ENCODE measurements around the gene LRP8.

LRP8 gene

DNA sequence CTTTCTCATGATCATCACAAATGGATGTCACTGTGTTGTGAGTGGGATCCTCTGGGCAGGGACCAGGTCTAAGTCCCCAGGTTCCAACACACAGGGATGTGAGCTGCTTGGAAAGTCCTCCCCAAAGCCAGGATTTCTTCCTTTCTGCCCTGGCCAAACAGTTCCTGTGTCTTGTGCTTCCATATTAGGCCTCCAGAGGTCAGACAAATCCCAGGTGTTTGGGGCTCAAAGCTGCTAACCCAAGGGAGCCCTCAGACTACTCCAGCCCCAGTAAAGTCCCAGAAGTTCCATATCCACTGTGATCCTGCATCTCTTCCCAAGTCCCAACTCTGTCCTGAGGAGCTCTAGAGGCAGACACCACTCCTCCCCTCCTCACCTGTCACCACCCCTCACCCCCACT lies 61.8 kb downstream of the LRP8 start:
- H3K36me3 ChIP-seq, result peaks cover 0 to 48% (median 4%) of the 10 kb centered on the region in 3 donors
- no peaks in the 10 kb centered on the region for H3K4me1 ChIP-seq
- intact Hi-C loops (cut with DNase I; ENCODE audit: low total_unique reads), result no loop called here
- no peak for DNase-seq
- no peaks in the 10 kb centered on the region for H3K9me3 ChIP-seq
- H3K27ac ChIP-seq, result no peak overlapping the region
- H3K27me3 ChIP-seq, result no peaks in the 10 kb centered on the region
- TF ChIP-seq, protein P1, sequence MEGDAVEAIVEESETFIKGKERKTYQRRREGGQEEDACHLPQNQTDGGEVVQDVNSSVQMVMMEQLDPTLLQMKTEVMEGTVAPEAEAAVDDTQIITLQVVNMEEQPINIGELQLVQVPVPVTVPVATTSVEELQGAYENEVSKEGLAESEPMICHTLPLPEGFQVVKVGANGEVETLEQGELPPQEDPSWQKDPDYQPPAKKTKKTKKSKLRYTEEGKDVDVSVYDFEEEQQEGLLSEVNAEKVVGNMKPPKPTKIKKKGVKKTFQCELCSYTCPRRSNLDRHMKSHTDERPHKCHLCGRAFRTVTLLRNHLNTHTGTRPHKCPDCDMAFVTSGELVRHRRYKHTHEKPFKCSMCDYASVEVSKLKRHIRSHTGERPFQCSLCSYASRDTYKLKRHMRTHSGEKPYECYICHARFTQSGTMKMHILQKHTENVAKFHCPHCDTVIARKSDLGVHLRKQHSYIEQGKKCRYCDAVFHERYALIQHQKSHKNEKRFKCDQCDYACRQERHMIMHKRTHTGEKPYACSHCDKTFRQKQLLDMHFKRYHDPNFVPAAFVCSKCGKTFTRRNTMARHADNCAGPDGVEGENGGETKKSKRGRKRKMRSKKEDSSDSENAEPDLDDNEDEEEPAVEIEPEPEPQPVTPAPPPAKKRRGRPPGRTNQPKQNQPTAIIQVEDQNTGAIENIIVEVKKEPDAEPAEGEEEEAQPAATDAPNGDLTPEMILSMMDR (IDR thresholded peaks at IDR 0.05), result no peak
- no peak overlapping the region for H3K4me3 ChIP-seq

DNA sequence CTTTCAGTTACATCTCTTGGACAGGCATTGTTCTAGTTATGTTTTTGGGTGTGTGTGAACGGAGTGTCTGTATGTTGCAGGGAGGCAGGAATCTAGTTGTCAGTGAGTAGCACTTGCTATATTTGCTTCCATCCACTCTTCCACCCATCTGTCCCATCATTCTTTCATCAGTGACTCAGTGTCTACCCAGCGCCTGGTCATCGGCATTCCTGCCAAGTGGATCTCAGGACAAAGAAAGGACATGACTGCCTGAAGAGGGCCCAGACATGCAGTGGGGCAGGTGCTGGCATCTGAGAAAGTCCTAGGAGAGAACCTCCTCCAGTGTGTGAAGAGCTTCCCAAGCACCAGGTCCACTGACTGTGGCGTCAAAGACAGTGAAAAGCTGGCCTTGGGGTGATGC lies 62.3 kb downstream of the LRP8 start:
- TF ChIP-seq, protein P1 (IDR thresholded peaks at IDR 0.05), result no peak
- intact Hi-C loops (cut with DNase I; ENCODE audit: low total_unique reads), result no loop called here
- no peak for DNase-seq
- Histone ChIP-seq H3K27me3 (no peaks in the 10 kb centered on the region), H3K4me3 (no peak overlapping the region), H3K4me1 (no peaks in the 10 kb centered on the region), H3K36me3 (peaks cover 0 to 50% (median 4%) of the 10 kb centered on the region in 3 donors), H3K9me3 (no peaks in the 10 kb centered on the region), H3K27ac (no peak overlapping the region)

DNA sequence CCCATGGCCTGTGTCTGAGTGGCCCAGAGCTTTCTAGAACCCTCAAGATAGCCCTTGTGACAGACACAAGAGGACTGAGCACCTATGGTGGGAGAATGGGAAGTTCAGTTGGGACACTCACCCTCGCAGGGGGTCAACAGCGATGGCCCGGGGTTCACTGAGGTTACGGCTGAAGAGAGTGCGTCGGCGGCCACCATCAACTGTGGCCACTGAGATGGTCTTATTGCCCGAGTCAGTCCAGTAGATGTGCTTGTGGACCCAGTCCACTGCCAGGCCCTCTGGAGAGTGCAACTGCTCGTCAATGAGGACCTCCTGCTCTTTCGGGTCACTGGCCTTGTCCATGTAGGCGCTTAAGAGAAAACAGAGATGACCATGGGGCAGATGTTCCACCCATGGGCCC lies 63.8 kb downstream of the LRP8 start:
- H3K27ac ChIP-seq, result no peak overlapping the region
- H3K36me3 ChIP-seq, result peaks cover 0 to 61% (median 4%) of the 10 kb centered on the region in 3 donors
- no peaks in the 10 kb centered on the region for H3K27me3 ChIP-seq
- DNase-seq, result no peak
- H3K4me1 ChIP-seq, result no peaks in the 10 kb centered on the region
- H3K4me3 ChIP-seq, result no peak overlapping the region
- TF ChIP-seq, protein P1 (IDR thresholded peaks at IDR 0.05), result no peak
- H3K9me3 ChIP-seq, result no peaks in the 10 kb centered on the region
- intact Hi-C loops (cut with DNase I; ENCODE audit: low total_unique reads), result no loop called here

DNA sequence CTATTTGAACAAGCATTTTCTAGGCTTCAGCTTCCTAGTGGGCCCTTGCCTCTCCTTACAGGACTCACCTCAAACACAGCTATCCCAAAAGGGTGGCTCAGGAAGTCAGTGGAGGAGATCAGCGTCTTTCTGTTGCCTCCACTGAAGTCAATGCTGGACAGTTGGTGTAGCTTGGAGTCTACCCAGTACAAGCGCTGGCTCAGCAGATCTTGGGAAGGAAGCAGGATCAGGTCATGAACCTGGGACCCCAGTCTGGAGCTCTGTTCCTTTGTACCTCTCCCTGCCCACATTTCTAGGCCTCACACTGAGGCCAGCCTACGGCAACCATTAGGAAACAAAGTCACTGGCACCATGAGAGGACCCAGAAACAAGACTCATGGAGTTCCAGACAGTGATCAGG lies 65.9 kb downstream of the LRP8 start:
- Histone ChIP-seq H3K4me1 (no peaks in the 10 kb centered on the region), H3K4me3 (no peak overlapping the region), H3K9me3 (no peaks in the 10 kb centered on the region), H3K27me3 (no peaks in the 10 kb centered on the region), H3K36me3 (peaks cover 0 to 70% (median 4%) of the 10 kb centered on the region in 3 donors), H3K27ac (no peak overlapping the region)
- intact Hi-C loops (cut with DNase I; ENCODE audit: low total_unique reads), result no loop called here
- TF ChIP-seq, protein P1 (IDR thresholded peaks at IDR 0.05), result no peak
- no peak for DNase-seq

DNA sequence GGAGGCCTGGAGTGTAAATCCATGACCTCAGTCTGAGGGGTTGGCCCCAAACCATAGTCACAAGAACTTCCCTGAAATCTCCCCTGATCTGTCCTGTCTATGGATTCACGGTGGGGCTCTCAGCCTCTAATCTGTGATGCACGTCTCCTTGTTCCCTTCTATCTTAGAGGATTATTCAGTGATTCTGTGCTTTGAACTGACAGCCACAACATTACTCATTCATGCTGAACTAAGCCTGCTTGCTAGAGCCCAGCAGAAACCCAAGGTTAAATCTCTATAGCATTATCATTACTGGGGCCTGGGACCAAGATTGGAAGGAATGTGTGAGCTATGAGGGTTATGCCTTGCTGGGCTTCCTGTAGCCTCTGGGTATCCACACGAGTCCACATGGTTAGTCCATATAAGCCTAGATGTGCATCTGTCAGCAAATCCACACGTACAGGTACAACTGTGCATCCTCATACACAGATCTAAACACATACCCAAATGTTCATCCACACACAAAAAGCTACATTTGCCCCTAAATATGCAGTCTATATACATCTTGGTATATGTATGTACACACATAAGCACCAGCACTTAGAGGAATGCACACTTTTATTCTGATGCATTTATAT lies 67.1 kb downstream of the LRP8 start:
- TF ChIP-seq, protein P1 (IDR thresholded peaks at IDR 0.05), result no peak
- no peak for DNase-seq
- H3K27me3 ChIP-seq, result no peaks in the 10 kb centered on the region
- intact Hi-C loops (cut with DNase I; ENCODE audit: low total_unique reads), result no loop called here
- peaks cover 0 to 70% (median 4%) of the 10 kb centered on the region in 3 donors for H3K36me3 ChIP-seq
- no peaks in the 10 kb centered on the region for H3K4me1 ChIP-seq
- H3K27ac ChIP-seq, result no peak overlapping the region
- no peak overlapping the region for H3K4me3 ChIP-seq
- H3K9me3 ChIP-seq, result no peaks in the 10 kb centered on the region

DNA sequence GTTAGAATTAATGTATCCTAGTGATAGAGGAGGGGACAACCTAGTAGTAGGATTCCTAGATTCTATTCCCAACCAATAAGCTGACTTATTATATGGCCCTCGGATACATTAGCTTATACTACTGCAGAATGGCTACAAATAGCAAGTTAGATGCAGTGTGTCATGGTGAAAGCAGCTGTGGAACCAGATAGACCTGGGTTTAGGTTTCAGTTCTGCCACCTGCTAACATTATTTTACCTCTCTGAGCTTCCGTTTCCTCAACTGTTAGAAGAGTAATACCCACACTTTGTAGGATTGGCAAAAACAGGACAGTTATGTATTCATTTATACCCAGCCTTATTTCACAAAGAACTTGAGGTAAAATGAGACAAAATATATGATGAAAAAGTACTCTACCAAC lies 67.9 kb downstream of the LRP8 start:
- no peak for DNase-seq
- no peaks in the 10 kb centered on the region for H3K9me3 ChIP-seq
- no peaks in the 10 kb centered on the region for H3K4me1 ChIP-seq
- no peak overlapping the region for H3K27ac ChIP-seq
- H3K27me3 ChIP-seq, result no peaks in the 10 kb centered on the region
- peaks cover 0 to 64% (median 4%) of the 10 kb centered on the region in 3 donors for H3K36me3 ChIP-seq
- intact Hi-C loops (cut with DNase I; ENCODE audit: low total_unique reads), result no loop called here
- TF ChIP-seq, protein P1 (IDR thresholded peaks at IDR 0.05), result no peak
- H3K4me3 ChIP-seq, result no peak overlapping the region

All from tibial artery (tissue), 4 donors.